Mesenteric fat pad (tissue), 1 donor: ENCODE data around the gene DVL1. TPM values are rescaled to one million over a fixed set of nuclear protein-coding genes. Genes with fewer than 3 reads are reported as not detected.
"Not testable (repeated sequence)": the region's sequence is repeated elsewhere in the genome, so short reads cannot be mapped to it uniquely, and the experiment has no call there.

Source experiments
- DNase-seq: peaks from one replicate; pipeline ENCODE4 v3.0.0-alpha.2; 2020; ENCODE audit warnings: low spot score
- total RNA-seq: library from RNA; stranded (reverse); fragmentation: NEBNext Ultra II Directional; extraction: Animal tissue kit (Norgen Biotek cat#: 25700); gene quantifications from one replicate; pipeline ENCODE4 v1.2.1, GENCODE V29; 2021
- donor health status: DM: yes; HTN: yes; CAD: no.

The DVL1 gene
- total RNA-seq, 1 donor from 2014 or later, result 52.1 TPM

- no peak for DNase-seq
Measured at GRCh38 chr1:1328254-1328653, 21.0 kb downstream of the DVL1 start.

- no peak for DNase-seq
Measured at GRCh38 chr1:1327291-1327690, 21.9 kb downstream of the DVL1 start.

GRCh38 chr1:1326075-1326605 lies 23.1 kb downstream of the DVL1 start:
- no peak for DNase-seq

GRCh38 chr1:1325288-1326074 lies 23.7 kb downstream of the DVL1 start:
- no peak for DNase-seq

GRCh38 chr1:1324524-1325287 lies 24.5 kb downstream of the DVL1 start, which contains the start of the genes CPTP and INTS11:
Gene CPTP, plus strand, starts transcription at chr1:1324802. Its CDS starts 2,109 bp downstream, at chr1:1326911.
Gene INTS11, minus strand, starts transcription at chr1:1324660. Its CDS starts 52 bp downstream, at chr1:1324608.
- peak; percentile 99 for DNase-seq

GRCh38 chr1:1324084-1324523 lies 25.1 kb downstream of the DVL1 start:
- no peak for DNase-seq

GRCh38 chr1:1322952-1323351 lies 26.3 kb downstream of the DVL1 start:
- no peak for DNase-seq

GRCh38 chr1:1322418-1322817 lies 26.8 kb downstream of the DVL1 start:
- no peak for DNase-seq

- no peak for DNase-seq
Measured at GRCh38 chr1:1321477-1321876, 27.7 kb downstream of the DVL1 start.

- DNase-seq, result no peak
Measured at GRCh38 chr1:1320666-1321448, 28.4 kb downstream of the DVL1 start.

- no peak for DNase-seq
Measured at GRCh38 chr1:1319646-1319941, 29.6 kb downstream of the DVL1 start.

GRCh38 chr1:1318777-1319645 lies 30.2 kb downstream of the DVL1 start:
- no peak for DNase-seq

- no peak for DNase-seq
Measured at GRCh38 chr1:1318131-1318652, 31.0 kb downstream of the DVL1 start.

- no peak for DNase-seq
Measured at GRCh38 chr1:1317420-1317819, 31.8 kb downstream of the DVL1 start.

- DNase-seq, result not testable (repeated sequence)
Measured at GRCh38 chr1:1316199-1316598, 33.0 kb downstream of the DVL1 start.

GRCh38 chr1:1315435-1315954 lies 33.7 kb downstream of the DVL1 start:
- DNase-seq, result no peak

- DNase-seq, result no peak
Measured at GRCh38 chr1:1314678-1315335, 34.4 kb downstream of the DVL1 start.

- no peak for DNase-seq
Measured at GRCh38 chr1:1314237-1314586, 35.0 kb downstream of the DVL1 start.

- no peak for DNase-seq
Measured at GRCh38 chr1:1313500-1314236, 35.5 kb downstream of the DVL1 start.
